Measurements from ENCODE around the gene CHD3. TPM values are rescaled to one million over a fixed set of nuclear protein-coding genes. Genes with fewer than 3 reads are reported as not detected.

Gene CHD3
- total RNA-seq, 1 experiment from 2014 or later = 84.6 TPM

DNA sequence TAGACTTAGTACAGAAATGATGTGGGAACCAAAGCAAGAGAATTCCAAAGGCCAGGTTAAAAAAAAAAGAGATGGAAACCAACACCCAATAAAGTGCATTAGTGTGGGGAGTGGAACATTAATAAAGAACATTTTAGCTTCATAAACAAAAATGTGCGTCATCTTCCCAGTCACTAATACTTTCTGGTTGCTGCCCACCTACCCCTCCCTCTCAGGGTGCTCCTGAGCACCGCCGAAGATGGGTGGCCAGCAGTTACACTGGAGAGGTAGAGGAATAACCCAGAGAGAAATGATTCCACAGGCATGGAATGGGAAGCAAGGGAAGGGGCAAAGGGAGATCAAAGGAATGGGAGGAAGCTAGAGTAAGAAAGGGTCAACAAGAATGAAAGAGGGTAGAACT lies 6.0 kb upstream of the CHD3 start:
- DNase-seq (ENCODE audit: low read depth, low spot score) (no peak), ATAC-seq (no peak)
- H3K9me3 ChIP-seq (ENCODE audit: control insufficient read depth, insufficient read depth, low read depth, low read length) = no peaks in the 10 kb centered on the region
- intact Hi-C loops (cut with micrococcal nuclease; ENCODE audit: unreplicated experiment) (no loop called here), in situ Hi-C loops (cut with HindIII; ENCODE audit: low pct_unique_long_range_greater_than_20kb, low sequenced_read_pairs) (no loop called here)
- no peak for TF ChIP-seq SIN3A (IDR thresholded peaks at IDR 0.05; ENCODE audit: borderline replicate concordance, insufficient read depth, low read depth, low read length)
- TF ChIP-seq, protein P1, sequence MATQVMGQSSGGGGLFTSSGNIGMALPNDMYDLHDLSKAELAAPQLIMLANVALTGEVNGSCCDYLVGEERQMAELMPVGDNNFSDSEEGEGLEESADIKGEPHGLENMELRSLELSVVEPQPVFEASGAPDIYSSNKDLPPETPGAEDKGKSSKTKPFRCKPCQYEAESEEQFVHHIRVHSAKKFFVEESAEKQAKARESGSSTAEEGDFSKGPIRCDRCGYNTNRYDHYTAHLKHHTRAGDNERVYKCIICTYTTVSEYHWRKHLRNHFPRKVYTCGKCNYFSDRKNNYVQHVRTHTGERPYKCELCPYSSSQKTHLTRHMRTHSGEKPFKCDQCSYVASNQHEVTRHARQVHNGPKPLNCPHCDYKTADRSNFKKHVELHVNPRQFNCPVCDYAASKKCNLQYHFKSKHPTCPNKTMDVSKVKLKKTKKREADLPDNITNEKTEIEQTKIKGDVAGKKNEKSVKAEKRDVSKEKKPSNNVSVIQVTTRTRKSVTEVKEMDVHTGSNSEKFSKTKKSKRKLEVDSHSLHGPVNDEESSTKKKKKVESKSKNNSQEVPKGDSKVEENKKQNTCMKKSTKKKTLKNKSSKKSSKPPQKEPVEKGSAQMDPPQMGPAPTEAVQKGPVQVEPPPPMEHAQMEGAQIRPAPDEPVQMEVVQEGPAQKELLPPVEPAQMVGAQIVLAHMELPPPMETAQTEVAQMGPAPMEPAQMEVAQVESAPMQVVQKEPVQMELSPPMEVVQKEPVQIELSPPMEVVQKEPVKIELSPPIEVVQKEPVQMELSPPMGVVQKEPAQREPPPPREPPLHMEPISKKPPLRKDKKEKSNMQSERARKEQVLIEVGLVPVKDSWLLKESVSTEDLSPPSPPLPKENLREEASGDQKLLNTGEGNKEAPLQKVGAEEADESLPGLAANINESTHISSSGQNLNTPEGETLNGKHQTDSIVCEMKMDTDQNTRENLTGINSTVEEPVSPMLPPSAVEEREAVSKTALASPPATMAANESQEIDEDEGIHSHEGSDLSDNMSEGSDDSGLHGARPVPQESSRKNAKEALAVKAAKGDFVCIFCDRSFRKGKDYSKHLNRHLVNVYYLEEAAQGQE (IDR thresholded peaks at IDR 0.05; ENCODE audit: insufficient read depth in 1 of 2, low read depth in 2 of 2, low read length in 1 of 2) = no peak
- TF ChIP-seq, protein P2, sequence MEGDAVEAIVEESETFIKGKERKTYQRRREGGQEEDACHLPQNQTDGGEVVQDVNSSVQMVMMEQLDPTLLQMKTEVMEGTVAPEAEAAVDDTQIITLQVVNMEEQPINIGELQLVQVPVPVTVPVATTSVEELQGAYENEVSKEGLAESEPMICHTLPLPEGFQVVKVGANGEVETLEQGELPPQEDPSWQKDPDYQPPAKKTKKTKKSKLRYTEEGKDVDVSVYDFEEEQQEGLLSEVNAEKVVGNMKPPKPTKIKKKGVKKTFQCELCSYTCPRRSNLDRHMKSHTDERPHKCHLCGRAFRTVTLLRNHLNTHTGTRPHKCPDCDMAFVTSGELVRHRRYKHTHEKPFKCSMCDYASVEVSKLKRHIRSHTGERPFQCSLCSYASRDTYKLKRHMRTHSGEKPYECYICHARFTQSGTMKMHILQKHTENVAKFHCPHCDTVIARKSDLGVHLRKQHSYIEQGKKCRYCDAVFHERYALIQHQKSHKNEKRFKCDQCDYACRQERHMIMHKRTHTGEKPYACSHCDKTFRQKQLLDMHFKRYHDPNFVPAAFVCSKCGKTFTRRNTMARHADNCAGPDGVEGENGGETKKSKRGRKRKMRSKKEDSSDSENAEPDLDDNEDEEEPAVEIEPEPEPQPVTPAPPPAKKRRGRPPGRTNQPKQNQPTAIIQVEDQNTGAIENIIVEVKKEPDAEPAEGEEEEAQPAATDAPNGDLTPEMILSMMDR (IDR thresholded peaks at IDR 0.05) = no peak
- no peak for TF ChIP-seq POLR2AphosphoS5 (IDR thresholded peaks at IDR 0.05; ENCODE audit: low read depth, low read length)
- no peak for TF ChIP-seq TCF7L2 (IDR thresholded peaks at IDR 0.05; ENCODE audit: low read depth, low read length)
- no peak overlapping the region for H3K4me3 ChIP-seq (ENCODE audit: low read depth in 2 of 2, low read length in 2 of 2)
- H3K36me3 ChIP-seq (ENCODE audit: control insufficient read depth, insufficient read depth, low read length) = peaks cover 6% of the 10 kb centered on the region; the same call in 1 of the 2 replicates
- BruUV-seq (replicated peaks) = no TSS peak
- POLR2A ChIA-PET = no interaction called here
- CTCF ChIA-PET = no interaction called here
- peaks cover 15% of the 10 kb centered on the region; the same call in 1 of the 2 replicates for H3K4me1 ChIP-seq (ENCODE audit: control insufficient read depth, insufficient read depth, low read length)
- H3K27ac ChIP-seq (ENCODE audit: low read length) = no peak overlapping the region; the same call in 1 of the 2 replicates
- no peaks in the 10 kb centered on the region for H3K27me3 ChIP-seq (ENCODE audit: control insufficient read depth, insufficient read depth, low read length)

DNA sequence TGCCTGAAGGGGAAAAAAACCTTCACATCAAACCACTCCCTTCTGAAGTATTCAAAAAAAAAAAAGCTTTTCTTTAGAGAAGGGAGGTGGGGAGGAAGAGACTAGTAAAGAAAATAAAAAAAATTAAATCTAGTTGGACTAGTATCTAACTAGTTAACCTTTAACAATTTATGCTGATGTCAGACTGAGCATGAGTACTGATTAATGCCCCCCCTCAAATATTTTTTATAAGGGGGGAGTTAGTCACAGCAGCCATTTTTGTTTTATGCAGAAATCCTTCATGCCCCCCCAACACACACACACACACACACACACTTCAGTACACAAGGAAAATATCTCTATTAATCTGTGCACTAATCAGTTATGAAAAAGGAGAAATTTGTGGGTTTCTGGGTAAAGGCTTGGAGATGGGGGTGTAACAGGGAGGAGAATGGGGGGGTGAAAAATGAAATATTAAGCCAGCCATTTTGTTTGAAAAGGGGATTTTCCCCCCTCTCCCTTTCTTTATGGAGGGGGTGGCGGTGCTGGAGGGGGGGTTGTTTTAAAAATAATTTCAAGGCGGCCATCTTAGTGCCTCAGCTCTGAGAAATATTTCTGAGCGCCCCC lies 4.7 kb upstream of the CHD3 start:
- H3K27ac ChIP-seq (ENCODE audit: low read length) = peak overlapping the region; percentile 77; the same call in 1 of the 2 replicates
- peaks cover 24% of the 10 kb centered on the region for H3K4me1 ChIP-seq (ENCODE audit: control insufficient read depth, insufficient read depth, low read length)
- no TSS peak for BruUV-seq (replicated peaks)
- peaks cover 2% of the 10 kb centered on the region; the same call in 1 of the 2 replicates for H3K36me3 ChIP-seq (ENCODE audit: control insufficient read depth, insufficient read depth, low read length)
- no peak for TF ChIP-seq TCF7L2 (IDR thresholded peaks at IDR 0.05; ENCODE audit: low read depth, low read length)
- TF ChIP-seq POLR2AphosphoS5 (IDR thresholded peaks at IDR 0.05; ENCODE audit: low read depth, low read length) = no peak
- no peak for TF ChIP-seq SIN3A (IDR thresholded peaks at IDR 0.05; ENCODE audit: borderline replicate concordance, insufficient read depth, low read depth, low read length)
- TF ChIP-seq, protein P1 (IDR thresholded peaks at IDR 0.05; ENCODE audit: insufficient read depth in 1 of 2, low read depth in 2 of 2, low read length in 1 of 2) = no peak
- TF ChIP-seq, protein P2 (IDR thresholded peaks at IDR 0.05) = no peak
- in situ Hi-C loops (cut with HindIII; ENCODE audit: low pct_unique_long_range_greater_than_20kb, low sequenced_read_pairs) = no loop called here
- DNase-seq (ENCODE audit: low read depth, low spot score) (no peak), ATAC-seq (no peak)
- no peaks in the 10 kb centered on the region for H3K9me3 ChIP-seq (ENCODE audit: control insufficient read depth, insufficient read depth, low read depth, low read length)
- H3K27me3 ChIP-seq (ENCODE audit: control insufficient read depth, insufficient read depth, low read length) = no peaks in the 10 kb centered on the region
- intact Hi-C loops (cut with micrococcal nuclease; ENCODE audit: unreplicated experiment) = no loop called here
- POLR2A ChIA-PET = interaction anchor here (0.6 kb wide), 1 partner anchor 269 kb away, joined by 3 read pairs; no protein-coding TSS in a partner anchor
- CTCF ChIA-PET = interaction anchor here (0.6 kb wide), 1 partner anchor 48 kb away, joined by 3 read pairs; the partner anchor contains the start of gene CNTROB
- peak overlapping the region; percentile 16 to 33 for H3K4me3 ChIP-seq (ENCODE audit: low read depth in 2 of 2, low read length in 2 of 2)
